Tracheal epithelial cell (primary cell): ENCODE measurements around the gene TNK1. TPM values are rescaled to one million over a fixed set of nuclear protein-coding genes. Genes with fewer than 3 reads are reported as not detected.

Experiments
- total RNA-seq: library from RNA; depleted of rRNA; stranded (reverse); fragments of >200 nt; gene quantifications from 2 replicates; pipeline ENCODE4 v1.2.1, GENCODE V29; 2014

The TNK1 gene
- total RNA-seq: 9.9 and 11.9 TPM in 2 replicates

DNA sequence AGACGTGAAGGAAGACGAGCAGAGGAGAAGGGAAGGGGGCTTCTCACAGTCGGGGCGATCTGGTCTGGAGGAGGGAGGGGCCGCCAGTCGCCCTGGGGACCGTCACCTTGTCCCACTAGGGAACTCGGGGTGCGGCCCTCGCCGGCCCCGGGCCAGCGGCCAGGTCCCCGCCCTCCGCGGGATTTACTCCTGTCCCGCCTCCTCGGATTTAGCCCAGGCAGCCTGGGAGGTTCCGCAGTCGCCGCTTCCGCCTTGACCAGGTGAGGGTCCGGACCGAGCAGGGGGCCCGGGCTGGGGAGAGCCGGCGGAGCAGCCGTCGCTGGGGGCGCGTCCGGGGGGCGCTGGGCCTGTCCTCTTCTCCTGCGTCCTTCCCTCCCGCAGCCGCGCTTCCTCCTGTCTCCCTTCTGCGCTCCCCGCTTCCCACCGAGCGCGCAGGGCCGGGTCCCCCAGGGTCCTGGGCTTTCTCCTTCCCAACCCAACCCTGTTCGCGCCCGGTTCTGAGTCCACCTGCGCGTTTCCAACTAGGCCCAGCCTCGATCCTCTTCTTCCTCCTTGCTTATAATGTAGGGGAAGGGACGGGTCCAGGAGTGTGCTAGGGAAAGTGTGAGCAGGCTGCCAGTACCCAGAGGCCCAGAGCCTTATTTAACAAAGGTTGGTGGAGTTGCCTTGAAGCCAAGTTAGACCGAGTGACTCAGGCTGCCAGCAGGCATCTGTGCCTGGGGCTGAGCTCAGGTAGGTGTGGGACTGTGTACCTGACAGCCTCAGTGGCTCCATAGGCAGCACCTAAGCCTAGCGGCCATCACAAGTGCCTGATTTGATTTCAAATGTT lies at the start of gene TNK1:
TSS of gene TNK1 (plus strand) at position 235 of the 829 bp plus-strand sequence. CDS start 1,838 bp downstream, outside the sequence.

DNA sequence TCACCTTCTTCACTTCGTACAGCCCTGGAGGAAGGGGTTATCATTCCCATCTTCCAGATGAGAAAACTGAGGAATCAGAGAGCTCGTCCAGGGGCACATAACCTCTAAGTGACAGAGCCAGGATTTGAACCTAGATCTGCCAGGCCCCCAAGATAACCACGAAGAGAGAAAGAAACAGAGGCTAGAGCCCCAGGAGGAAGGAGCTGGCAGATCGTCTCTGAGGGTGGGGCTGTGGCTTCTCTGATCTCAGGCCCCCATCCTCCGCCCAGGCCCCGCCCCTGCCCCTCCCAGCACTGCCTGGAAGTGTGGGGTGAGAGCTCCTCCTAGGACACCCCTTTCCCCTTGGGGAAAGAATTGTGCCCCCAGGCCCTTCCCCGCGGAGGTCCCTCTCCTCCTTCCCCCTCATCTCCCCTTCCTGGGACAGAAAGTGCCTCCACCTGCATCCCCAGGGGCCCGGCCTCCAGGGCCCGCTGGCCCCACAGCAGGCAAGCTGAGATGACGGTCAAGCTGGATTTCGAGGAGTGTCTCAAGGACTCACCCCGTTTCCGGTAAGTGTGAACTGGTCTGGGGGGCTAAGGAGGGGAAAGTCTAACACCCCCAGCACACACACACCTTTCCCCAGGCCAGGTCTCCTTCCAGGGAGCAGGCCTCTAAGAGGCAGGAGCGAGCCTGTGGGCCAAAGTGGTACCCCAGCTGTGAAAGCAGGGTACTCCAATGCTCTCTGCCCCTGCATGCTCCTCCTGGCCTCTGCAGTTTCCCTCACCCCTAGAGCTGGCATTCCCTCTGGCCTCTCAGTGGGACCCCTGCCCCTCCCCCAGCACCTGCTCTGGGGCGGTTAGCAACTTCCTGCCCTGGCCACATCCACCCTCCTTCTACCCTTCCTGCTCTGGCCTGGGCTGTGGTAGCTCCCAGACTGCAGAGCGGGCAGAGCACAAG lies 44.4 kb upstream of the TNK1 start, which contains the start of gene ACAP1:
TSS of gene ACAP1 (plus strand) at position 290 of the 936 bp plus-strand sequence. CDS start at position 496, 206 bp downstream.

DNA sequence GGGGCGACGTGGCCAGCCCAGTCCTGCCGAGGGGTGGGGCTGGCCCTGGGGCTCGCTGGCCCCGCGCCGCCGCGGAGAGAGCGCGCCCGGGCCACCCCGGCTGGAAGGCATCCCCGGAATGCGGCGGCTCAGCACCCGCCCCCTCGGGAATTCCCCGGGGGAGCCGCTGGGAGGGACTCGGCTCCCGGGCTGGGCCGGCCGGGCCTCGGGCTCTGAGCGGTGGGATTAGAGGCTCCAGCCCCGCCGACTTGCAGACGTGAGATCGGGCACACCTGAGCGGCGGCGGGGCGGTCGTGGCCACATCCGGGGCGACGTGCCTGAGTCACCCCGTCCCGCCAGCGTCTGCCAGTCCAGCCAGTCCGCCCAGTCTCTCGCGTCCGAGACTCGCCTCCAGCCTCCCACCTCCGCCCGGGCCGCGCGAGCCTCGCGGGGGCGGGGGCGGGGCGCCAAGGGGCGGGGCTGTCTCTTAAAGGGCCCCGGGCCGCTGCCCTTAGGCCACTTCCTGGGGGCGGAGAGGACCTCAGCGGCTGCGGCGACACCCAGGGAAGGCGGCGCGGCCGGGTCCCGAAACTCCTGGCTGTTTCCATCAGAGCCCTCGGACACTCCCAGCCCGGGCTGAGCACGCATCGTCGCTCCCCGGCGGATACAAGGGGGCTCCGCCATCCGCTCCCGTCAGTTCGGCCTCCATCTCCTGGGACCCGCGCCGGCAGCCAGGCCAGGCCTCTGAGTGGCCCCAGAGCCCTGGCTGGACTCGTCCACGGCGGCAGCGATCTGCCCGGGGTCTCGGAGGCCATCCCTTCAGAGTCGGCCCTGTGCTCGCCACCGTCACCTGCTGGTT lies 29.0 kb upstream of the TNK1 start, which contains the start of gene KCTD11:
TSS of gene KCTD11 (plus strand) at position 498 of the 838 bp plus-strand sequence.

DNA sequence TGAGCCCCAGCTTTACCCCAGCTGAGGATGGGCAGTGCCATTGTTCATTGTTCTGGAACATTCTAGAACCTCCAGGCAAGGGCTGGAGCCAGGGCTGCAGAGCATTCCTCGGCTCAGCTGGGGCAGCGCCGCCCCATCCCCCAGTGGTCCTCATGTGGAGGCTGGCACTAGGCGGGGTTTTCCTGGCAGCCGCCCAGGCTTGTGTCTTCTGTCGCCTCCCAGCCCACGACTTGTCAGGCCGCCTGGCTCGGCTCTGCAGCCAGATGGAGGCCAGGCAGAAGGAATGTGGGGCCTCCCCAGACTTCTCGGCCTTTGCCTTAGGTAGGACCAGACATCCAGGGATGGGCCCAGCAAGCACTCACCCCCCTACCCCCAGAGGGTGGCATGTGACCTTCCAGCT lies 25.8 kb upstream of the TNK1 start, which contains the start of gene TMEM95:
TSS of gene TMEM95 (plus strand) at position 104 of the 400 bp plus-strand sequence. CDS start at position 153, 49 bp downstream.

DNA sequence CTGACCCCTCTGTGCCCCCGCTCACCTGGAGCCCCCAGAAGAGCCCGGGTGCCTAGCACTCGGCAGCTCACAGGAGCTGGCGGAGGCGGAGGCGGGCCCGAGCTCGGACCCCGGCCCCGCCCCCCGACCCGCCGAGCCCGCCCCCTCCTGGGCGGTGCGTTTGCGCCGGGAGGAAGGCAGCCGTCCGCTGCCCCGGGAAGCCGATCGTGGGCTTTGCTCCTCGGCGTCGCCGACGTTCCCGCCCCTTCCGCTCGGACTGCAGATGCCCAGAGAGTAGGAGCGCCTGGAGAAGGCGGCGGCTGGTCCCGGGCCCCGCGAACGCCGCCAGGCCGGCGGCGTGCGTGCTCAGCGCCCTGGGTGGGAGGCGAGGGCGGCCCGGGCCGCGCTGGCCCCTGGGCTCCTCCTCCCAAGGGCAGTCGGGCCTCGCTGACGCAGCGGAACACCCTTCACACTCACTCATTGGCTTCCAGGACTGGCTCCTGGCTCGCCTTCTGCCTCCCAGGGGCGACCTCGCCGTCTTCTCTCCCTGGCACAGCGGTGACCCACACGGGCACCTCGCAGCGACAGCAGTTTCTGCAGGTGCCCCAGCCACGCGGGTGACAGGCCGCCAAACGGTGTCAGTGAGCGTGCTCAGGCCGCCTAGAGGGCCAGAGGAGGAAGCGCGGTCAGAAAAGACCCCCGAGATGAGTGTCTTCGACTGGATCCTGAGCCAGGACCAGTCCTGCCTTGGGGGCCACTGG lies 13.7 kb downstream of the TNK1 start, which contains the start of gene PLSCR3:
TSS of gene PLSCR3 (minus strand) at position 74 of the 740 bp plus-strand sequence. CDS start 415 bp downstream, outside the sequence.

DNA sequence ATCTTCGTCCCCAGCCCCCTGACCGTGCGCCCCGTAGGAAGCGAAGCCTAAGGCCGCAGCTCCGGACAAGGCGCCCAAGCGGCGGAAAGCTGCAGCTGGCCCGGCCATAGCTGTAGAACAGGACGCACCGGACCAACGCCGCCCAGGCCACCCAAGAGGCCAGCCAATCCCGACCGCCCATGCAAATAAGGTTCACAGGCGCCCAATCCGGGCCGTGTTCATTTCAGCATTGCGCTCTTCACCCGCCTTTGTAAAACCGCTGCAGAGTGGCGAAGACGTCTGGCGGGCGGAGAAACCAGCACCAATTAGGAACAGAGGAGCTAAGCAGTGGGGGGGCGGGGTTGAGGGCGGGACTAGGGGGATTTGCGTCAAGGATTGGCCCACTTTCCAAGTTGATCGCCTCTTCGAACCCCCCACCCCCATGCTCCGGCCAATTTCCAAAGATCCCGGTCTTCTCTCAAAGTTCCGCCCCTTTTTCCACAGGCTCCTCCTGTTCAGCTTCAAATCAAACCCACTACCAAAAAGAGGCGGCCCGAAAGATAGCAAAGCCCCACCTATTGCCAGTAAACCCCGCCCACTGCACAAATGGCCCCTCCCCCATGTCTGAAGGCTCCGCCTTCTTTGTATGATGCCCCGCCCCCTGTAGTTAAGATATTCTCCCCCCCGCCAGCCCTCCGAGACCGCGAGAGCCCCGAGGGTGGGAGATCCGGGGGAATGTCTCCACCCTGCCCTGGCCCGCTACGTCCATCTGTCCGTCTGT lies 23.3 kb downstream of the TNK1 start, which contains the start of gene TMEM256:
TSS of gene TMEM256 (minus strand) at position 121 of the 760 bp plus-strand sequence. CDS start at position 108, 13 bp downstream.

DNA sequence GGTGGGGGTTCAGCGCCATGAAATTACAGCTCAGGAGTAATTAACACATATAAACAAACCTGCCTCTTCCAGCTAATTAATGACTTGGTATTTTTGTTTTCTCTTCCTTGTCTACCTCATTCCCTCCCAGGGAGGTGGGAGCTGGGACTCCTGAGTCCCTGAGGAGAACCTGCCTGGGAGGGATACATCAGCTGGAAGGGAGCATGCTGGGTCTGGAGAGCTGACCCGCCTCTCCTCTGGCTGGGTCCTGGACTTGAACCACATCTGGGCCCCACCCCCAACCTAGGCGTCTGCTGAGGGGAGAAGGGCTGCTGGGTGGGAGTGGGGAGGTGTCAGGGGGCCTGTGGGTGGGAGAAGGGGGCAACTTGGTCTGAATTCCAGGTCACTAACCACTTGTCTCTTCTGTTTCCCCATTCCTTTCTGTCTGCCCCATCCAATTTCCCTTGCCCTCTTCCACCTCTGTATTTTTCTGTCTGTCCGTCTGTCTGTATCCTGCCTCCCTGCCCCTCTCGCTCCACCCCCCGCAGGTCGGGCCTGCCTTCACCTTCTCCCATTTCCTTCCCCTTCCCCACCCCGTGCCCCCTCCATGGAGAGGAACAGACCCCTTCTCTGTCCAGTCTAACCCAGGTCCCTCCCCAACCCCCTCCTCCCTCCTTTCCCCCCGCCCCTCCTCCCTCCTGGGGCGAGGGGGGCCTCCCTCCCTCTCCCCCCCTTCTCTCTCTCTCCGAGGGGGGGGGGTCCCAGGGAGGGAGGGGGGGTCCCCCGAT lies 26.8 kb downstream of the TNK1 start, which contains the start of gene NLGN2:
TSS of gene NLGN2 (plus strand) at position 361 of the 767 bp plus-strand sequence. CDS start 411 bp downstream, outside the sequence.

DNA sequence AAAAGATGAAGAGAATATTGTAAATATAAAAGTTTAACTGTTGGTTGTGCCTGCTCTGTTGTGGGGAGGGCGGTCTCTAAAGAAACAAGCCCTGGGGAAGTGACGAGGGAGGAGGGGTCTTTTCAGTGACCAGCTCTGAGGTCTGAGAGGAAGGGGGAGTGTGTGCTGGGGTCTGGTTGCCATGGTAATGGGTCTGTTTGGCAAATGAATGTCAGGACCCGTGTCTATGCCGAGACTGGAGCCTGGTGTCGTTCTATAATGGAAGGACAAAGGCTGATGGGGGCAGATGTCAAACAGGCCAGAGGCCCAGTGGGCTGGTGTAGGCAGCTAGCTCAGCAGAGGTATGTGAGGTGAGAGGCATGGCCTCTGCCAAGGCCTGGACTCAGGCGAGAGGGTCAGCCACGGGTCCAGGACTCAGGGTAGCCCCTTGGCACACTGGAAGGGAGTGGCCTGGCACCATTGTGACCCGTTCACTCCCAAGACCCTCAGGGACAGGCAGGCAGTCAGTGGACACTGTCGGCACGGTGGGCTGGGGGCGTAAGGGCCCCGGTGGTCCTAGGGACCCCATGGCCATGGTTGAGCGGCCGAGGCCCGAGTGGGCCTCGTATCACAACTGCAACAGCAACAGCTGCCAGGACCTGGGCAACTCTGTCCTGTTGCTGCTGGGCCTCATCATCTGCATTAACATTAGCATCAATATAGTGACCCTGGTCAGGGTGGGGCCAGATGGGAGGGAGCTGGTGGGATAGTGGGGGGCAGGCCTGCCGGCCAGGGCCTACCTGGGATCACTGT lies 39.1 kb downstream of the TNK1 start, which contains the start of gene SPEM1:
TSS of gene SPEM1 (plus strand) at position 506 of the 792 bp plus-strand sequence. CDS start at position 567, 61 bp downstream.

DNA sequence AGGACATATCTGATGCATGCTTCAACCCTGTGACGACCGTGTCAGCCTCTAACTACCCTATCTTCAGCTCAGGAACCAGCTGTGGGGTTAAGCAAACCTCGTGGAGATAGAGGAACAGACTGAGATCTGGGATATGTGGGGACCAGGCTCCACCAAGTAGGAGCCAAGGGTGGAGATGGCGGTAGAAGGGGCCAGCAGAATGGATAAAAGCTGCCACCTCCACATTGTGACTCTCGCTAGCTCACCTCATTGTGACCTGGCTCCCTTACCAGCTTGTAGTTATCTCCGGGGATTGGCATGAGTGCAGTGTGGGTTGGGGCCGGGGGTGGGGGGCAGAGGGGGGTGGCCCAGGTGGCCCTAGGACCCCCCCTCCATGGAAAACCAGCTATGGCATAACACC lies 44.4 kb downstream of the TNK1 start, which contains the start of gene SPEM2:
TSS of gene SPEM2 (plus strand) at position 301 of the 400 bp plus-strand sequence. CDS start at position 374, 73 bp downstream.

DNA sequence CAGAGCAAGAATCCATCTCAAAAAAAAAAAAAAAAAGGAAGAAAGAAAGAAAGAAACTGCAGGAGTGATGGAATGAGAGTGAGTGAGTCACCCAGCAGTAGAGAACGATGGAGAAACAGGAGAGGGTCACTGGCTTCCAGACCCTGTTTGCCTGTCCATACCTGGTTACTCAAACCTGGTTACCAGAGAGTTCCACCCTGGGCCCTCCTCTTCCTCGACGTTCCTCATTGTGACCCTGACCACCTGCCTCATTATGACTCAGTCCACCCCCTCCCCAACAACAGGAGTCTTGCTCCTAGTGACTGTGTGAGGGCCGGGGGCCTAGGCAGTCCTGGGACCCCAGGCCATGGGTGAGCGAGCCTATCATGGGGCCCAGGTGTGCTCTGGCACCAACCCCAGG lies 47.7 kb downstream of the TNK1 start, which contains the start of gene SPEM3:
TSS of gene SPEM3 (plus strand) at position 301 of the 400 bp plus-strand sequence. CDS start at position 347, 46 bp downstream.

Other genes starting within 250 kb of the TNK1 start
- gene ASGR1, start 201.7 kb upstream of the TNK1 start, total RNA-seq: 0.64 TPM in 1 of 2 replicates, not detected in the other
- gene DLG4, start 161.3 kb upstream of the TNK1 start, total RNA-seq: 1.9 and 6.0 TPM in 2 replicates
- 252 and 304 TPM in 2 replicates for gene ACADVL, start 161.2 kb upstream of the TNK1 start, total RNA-seq
- 45.5 and 66.3 TPM in 2 replicates for gene DVL2, start 146.6 kb upstream of the TNK1 start, total RNA-seq
- gene PHF23, start 141.6 kb upstream of the TNK1 start, total RNA-seq: 24.9 and 36.4 TPM in 2 replicates
- gene GABARAP, start 138.6 kb upstream of the TNK1 start, total RNA-seq: 109 and 134 TPM in 2 replicates
- 20.5 and 25.4 TPM in 2 replicates for gene CTDNEP1, start 129.4 kb upstream of the TNK1 start, total RNA-seq
- 14.5 TPM in 2 replicates for gene ELP5, start 128.9 kb upstream of the TNK1 start, total RNA-seq
- gene CLDN7, start 118.6 kb upstream of the TNK1 start, total RNA-seq: 223 and 297 TPM in 2 replicates
- gene SLC2A4, start 99.4 kb upstream of the TNK1 start, total RNA-seq: 0.24 TPM in 1 of 2 replicates, not detected in the other
- gene YBX2, start 86.5 kb upstream of the TNK1 start, total RNA-seq: 0.43 and 0.96 TPM in 2 replicates
- 273 and 472 TPM in 2 replicates for gene EIF5A, start 73.5 kb upstream of the TNK1 start, total RNA-seq
- 32.2 and 33.7 TPM in 2 replicates for gene GPS2, start 65.7 kb upstream of the TNK1 start, total RNA-seq
- gene NEURL4, start 51.8 kb upstream of the TNK1 start, total RNA-seq: 14.5 and 17.6 TPM in 2 replicates
- 0.21 and 1.9 TPM in 2 replicates for gene ACAP1, start 44.6 kb upstream of the TNK1 start, total RNA-seq
- gene KCTD11, start 28.9 kb upstream of the TNK1 start, total RNA-seq: 28.1 and 54.0 TPM in 2 replicates
- gene TMEM95, start 25.9 kb upstream of the TNK1 start, total RNA-seq: not detected in 2 replicates
- 15.8 and 35.2 TPM in 2 replicates for gene PLSCR3, start 13.4 kb downstream of the TNK1 start, total RNA-seq
- gene TMEM256, start 23.0 kb downstream of the TNK1 start, total RNA-seq: 125 and 144 TPM in 2 replicates
- 1.9 TPM in 2 replicates for gene NLGN2, start 26.8 kb downstream of the TNK1 start, total RNA-seq
- gene SPEM1, start 39.2 kb downstream of the TNK1 start, total RNA-seq: not detected in 2 replicates
- not detected in 2 replicates for gene SPEM2, start 44.5 kb downstream of the TNK1 start, total RNA-seq
- gene SPEM3, start 47.8 kb downstream of the TNK1 start, total RNA-seq: not detected in 2 replicates
- 13.4 and 28.7 TPM in 2 replicates for gene TMEM102, start 54.3 kb downstream of the TNK1 start, total RNA-seq
- gene FGF11, start 58.4 kb downstream of the TNK1 start, total RNA-seq: 23.7 and 32.8 TPM in 2 replicates
- gene CHRNB1, start 64.0 kb downstream of the TNK1 start, total RNA-seq: 6.2 and 8.7 TPM in 2 replicates
- 16.4 and 22.4 TPM in 2 replicates for gene ZBTB4, start 98.5 kb downstream of the TNK1 start, total RNA-seq
- not detected in 2 replicates for gene SLC35G6, start 100.4 kb downstream of the TNK1 start, total RNA-seq
- 40.7 and 46.7 TPM in 2 replicates for gene POLR2A, start 103.3 kb downstream of the TNK1 start, total RNA-seq
- gene TNFSF12, start 168.0 kb downstream of the TNK1 start, total RNA-seq: 2.2 and 4.0 TPM in 2 replicates
- 5.3 and 8.2 TPM in 2 replicates for gene TNFSF13, start 177.7 kb downstream of the TNK1 start, total RNA-seq
- gene SENP3, start 180.8 kb downstream of the TNK1 start, total RNA-seq: 102 and 137 TPM in 2 replicates
- 12.8 and 21.3 TPM in 2 replicates for gene CD68, start 198.5 kb downstream of the TNK1 start, total RNA-seq
- gene MPDU1, start 202.8 kb downstream of the TNK1 start, total RNA-seq: 92.1 and 93.3 TPM in 2 replicates
- 30.6 and 59.9 TPM in 2 replicates for gene SOX15, start 209.0 kb downstream of the TNK1 start, total RNA-seq
- 42.8 and 59.8 TPM in 2 replicates for gene FXR2, start 233.8 kb downstream of the TNK1 start, total RNA-seq
- gene SAT2, start 246.7 kb downstream of the TNK1 start, total RNA-seq: 24.9 and 27.0 TPM in 2 replicates
- 0.43 and 0.48 TPM in 2 replicates for gene SHBG, start 249.0 kb downstream of the TNK1 start, total RNA-seq